Epithelial cell of prostate (primary cell): ENCODE measurements around the gene ITPR1.

ENCODE experiments used
- DNase-seq: peaks from one replicate; pipeline ENCODE4 v3.0.0-alpha.2; 2011; ENCODE audit warnings: low read depth, low spot score
- H3K27ac ChIP-seq: fragments of 450-650 bp; 2 replicates; pipeline ENCODE4 v1.5.1; 2017; ENCODE audit warnings: mild to moderate bottlenecking

The ITPR1 gene

DNA sequence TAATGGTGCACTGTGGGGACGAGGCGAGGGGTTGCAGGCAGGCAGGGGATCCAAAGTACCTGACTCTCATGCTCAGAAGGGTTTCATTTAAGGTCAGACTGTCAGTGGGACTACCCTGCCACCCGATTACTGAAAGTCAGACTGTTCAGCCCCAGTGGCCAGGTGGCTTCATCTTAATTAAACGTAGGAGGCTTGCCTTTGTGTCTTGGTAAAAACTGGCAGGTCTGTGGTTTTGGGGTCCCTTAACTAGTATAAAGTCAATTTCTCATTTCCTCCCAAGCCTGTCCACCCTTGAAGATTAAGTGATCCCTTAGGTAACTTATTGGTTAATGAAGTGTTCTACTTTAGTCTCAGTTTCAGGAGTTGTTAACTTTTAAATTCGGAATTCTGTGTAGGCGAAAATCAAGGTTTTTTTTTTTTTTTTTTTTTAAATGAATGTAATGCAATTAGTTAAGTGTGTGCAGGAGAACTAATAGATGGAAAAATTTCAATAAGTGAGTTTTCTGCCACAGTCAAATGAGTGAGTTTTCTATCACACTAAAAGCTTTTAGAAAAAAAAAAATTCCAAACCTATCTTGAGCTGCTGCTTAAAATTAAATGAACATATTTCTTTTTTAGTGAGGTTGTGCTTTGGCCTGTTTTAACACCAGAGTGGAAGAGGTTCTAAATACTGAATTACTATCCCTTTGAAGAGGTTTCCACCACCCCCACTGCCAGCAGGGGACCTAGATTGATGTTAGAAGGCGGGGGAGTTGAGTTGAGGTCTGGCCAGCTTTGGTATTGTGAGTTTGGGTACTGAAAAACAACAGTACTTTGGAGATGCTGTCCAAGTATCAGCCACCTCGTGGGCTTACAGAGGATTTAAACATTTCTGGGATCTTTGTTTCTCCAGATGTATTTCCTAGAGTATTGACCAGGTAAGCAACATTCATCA is 15.2 kb downstream of the ITPR1 start:
- no peak for DNase-seq

DNA sequence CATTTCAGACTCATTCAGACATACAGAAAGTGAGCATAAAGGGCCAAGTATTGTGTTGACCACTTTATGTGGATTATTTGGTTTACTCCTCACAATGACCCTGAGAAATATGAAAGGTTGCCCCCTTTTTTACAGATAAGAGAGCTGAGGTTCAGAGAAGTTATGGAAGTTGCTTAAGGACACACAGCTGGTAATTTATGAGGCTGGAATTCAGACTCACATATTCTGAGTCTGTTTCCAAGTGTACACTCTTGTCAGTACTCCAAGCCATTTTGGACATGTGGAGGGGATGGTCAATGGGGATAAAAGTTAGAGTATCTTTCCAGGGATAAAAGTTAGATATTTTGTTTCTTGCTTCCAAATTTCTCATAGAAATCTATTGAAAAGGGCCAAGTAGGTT is 15.9 kb downstream of the ITPR1 start:
- H3K27ac ChIP-seq = no peak overlapping the region
- DNase-seq = no peak

More for the DNA sequence above, 15.2 kb downstream of the ITPR1 start:
- H3K27ac ChIP-seq = no peak overlapping the region

DNA sequence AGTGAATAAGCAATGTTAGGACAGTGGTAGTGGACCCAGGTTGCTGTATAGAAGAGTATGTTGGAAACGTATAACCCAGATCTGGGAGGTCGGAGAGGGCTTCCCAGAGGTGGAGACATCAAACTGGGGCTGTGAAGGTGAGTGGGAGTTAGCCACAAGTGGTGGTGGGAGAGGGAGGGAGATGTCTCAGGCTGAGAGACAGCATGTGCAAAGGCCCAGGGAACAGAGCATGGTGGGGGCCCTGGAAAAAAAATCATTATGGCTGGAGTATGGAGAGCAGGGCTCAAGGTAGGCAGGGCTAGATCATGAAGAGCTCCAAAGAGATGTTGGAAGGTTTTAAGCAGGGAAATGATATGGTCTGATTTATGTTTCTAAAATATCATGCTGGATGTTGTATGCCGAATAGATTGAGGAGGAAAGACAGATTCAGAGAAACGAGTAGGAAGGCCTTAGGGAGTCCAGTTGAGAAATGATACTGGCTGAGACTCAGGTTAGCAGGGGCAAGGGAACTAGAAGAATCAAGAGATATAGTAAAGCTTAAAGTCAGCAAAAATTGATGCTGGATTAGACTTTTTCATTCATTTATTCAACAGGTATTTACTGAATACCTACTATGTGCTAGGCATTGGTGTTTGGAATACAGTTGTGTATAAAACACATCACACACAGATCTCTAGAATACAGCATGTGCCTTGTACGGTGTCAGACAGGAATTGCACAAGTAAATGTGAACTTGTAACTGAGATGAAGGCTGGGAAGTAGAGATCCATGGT is 17.0 kb downstream of the ITPR1 start:
- no peak for DNase-seq
- H3K27ac ChIP-seq = no peak overlapping the region

DNA sequence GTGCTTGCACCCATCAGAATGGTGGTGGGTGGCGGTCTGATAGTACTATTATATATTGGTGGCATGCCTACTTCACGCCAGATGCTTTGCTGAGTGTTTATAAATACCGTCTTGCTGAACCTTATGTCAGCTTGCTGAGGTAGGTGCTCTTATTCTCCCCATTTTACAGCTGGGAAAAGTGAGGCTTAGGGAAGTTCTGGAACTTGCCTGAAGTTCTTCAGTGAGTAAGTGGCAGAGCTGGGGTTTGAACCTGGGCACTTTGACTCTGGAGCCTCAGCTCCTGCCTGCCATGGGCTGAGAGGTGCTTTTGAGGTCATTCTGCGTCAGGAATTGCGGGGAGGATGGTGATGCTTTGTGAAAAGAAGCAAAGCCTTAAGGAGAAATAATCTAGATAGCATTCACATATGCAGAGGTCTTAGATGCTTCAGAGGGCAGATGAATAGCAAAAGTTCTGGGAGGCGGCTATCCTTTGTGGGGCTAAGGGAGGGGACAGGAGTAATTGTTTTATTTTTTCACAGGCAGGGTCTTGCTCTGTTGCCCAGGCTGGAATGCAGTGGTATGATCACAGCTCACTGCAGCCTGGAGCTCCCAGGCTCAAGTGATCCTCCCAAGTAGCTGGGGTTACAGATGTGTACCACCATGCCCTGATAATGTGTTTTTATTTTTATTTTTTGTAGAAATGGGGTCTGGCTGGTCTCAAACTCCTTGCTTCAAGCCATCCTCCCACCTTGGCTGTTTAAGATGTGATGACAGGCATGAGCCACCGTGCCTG is 18.5 kb downstream of the ITPR1 start:
- no peak overlapping the region for H3K27ac ChIP-seq
- no peak for DNase-seq

DNA sequence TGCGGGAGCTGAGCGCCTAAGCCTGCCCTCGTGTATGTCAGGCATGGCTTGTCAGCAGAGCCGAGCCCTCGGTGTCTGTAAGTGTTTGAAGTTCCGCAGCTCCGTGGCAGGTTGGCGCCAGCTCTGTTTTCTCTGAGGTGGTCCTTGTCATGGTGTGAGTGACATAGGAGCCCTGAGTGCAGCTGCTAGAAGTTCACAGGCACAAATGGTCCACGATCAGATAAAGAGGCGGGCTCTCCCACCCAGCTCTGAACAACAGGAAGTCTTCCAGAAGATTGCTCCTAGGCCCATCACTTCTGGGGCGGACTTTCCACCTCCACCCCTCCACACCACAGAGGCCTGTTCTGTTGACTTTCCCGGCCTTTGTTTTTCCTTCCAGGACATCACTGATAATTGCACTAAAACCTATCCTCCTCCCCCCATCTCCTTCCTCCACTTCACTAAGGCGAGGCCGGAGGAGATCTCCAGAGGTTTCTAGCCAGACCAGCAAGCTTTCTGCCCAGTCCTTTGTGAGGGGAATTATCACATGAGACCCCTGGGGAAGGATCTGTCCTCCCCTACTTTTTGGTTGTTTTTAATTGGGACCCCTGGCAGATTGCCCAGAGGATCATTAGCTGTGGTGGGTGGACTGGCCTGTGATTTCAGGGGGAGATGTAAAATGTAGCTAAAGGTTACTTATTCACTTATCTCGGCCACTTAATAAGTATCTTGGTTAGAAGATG is 19.9 kb downstream of the ITPR1 start:
- no peak overlapping the region for H3K27ac ChIP-seq
- DNase-seq = no peak

DNA sequence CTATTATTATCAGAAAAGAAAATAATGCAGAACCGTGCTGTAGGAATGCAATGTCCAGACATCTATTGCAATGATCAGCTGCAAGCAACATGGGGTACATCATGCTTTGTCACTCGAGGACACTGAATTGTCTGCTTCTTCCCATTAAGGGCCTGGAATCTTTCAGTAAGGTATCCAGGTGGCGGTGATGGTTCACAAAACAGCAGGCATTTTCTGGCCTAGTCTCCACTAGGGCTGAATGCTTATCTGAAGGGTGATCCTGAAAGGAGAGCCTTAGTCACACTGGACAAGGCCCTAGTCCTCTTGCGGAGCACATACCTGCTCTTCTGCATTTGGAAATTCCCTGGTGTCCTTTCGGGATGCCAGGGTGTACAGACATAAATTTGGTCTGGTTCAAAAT is 21.2 kb downstream of the ITPR1 start:
- no peak overlapping the region for H3K27ac ChIP-seq
- DNase-seq = no peak

DNA sequence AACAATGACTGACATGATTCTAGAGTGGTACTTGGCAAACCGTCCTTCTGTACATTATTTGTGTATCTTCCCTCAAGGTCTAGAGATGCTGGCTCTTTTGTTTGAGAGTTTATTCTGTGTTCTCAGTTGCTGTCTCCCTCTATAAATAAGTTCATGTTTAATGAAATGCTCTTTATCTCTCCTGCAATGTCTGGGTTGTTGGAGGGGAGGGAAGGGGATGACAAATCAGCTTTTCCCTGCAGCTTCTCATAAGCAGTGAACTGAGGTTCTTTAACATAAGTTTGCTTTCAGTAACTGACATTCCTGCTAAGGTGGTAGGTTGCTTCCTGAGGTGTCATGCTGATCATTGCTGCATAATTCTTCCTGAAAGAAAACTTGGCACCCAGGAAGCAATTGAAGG is 21.8 kb downstream of the ITPR1 start:
- no peak overlapping the region for H3K27ac ChIP-seq
- no peak for DNase-seq

DNA sequence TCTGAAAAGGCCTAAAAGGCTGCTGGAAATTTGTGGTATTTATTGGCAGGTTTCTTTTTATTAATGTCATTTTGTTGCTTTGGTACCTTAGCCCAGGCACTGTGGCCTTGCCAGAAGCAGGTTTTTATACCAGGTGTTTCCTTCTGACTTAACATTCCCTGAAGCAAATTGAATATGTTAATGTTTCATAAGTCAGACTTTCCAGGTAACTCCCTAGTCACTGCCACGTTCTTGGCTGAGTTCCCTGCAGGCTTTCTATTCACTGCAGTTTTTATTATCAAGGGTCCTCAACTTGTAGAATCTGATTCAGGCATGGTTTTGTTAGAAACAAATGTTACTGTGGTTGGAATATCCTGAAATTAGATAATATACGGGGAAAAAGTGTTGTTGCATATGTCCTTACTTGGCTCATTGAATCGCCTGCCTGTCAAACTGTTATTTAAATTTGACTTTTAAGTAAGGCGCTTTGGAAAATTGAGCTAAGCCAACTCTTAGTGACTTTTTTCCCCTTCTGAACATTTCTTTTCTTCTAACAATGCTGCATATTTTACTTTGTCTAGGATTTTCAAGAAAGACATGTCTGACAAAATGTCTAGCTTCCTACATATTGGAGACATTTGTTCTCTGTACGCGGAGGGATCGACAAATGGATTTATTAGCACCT is 22.9 kb downstream of the ITPR1 start:
- DNase-seq = no peak
- no peak overlapping the region for H3K27ac ChIP-seq

DNA sequence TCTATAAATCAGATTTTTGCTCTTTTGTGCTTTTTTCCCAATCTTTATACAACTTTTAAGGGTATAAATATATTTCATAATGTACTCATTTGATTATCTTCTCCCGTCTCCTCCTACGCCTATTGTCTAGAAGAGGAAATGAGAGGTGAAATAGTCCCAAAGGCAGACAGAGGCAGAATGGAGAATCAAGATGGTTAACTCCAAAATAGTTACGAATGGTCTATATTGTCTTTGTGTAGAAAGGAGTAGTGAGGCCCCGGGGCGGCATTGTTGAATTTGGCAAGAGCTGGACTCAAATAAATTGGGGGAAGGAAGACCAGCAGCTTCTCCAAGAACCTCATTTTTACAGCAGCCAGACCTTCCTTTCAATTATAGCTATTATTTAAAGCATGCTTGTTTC is 23.9 kb downstream of the ITPR1 start:
- no peak for DNase-seq
- no peak overlapping the region for H3K27ac ChIP-seq

DNA sequence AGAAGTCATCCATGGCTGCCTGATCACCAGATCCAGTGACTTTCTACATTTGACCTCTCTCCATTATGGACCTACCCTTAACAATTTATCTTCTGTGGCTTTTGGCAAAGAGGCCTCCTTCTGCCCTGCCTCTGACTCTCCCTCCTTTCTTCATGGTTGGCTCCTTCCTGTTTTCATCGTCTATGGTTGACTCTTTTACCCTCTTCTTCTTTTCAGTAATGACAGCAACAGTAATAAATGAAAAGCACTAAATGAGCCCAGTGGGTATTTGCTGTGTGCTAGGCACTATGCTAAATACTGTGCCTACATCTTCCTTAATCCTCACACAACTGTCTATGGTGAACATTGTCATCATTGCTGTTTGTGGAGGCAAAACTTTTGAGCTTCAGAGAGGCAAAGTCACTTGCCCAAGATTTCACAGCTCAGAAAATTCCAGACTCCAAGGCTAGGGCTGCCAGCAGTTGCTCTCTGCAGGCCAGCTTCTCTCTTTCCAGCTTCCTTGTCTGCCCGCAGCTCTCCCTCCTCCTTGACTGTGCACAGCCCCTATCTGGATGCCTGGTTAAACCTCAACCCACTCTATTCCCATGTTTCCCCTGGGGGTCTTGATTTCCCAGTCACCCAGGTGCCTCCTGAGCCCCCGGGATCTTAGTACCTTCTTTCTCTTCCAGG is 24.6 kb downstream of the ITPR1 start:
- DNase-seq = no peak
- H3K27ac ChIP-seq = no peak overlapping the region

DNA sequence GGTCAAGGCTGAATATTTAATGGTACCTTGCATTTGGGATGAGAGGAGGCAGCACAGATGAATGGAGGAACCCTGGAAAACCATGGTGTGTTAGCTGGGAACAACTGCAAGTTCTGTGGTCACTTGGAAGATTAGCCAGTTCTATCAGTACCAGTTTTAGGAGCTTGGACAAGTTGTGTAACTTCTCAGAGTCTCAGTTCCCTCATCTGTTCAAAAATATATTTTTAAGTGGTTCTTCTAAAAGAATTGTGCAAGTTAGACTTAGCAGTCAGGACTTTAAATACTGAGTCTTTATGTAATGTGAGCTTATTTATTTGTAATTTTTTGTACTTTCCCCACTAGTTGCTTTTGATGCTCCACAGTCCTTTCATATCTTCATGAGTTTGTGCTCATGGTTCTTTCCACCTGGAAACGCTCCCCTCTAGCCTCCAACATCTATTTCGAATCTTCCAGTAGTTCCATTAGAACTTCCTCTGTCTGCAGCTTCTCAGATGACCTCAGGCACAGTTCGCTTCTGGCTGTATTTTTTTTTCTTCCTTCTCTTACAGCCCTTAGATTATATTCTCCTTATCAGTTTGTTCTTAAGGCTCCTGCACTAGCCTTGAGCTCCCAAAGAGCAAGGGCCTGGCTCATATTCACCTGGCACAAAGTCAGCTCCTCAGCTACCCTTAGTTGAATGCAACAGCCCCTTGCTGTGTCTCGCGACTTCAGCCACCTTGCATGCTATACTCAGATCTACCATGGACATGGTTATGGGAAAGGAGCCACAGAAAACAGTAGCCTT is 27.1 kb downstream of the ITPR1 start:
- DNase-seq = no peak
- no peak overlapping the region for H3K27ac ChIP-seq

DNA sequence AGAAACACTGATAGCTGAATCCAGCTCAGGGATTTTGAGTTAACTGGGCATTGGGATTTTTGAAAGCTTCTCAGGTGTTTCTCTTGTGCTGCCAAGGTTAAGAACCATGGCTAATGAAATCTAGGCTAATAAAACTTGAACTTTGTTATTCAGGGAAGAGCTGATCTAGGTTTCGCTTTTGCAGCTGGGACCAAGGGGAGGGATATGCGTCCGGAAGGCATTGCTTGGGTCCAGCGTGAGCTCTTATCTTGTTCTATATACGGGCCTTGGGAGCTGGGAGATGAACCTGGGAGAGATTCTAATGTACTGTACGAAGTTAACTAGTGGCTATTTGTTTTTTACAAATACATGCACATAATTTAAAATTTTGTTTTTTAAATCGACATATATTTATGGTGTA is 29.8 kb downstream of the ITPR1 start:
- DNase-seq = no peak
- no peak overlapping the region for H3K27ac ChIP-seq

DNA sequence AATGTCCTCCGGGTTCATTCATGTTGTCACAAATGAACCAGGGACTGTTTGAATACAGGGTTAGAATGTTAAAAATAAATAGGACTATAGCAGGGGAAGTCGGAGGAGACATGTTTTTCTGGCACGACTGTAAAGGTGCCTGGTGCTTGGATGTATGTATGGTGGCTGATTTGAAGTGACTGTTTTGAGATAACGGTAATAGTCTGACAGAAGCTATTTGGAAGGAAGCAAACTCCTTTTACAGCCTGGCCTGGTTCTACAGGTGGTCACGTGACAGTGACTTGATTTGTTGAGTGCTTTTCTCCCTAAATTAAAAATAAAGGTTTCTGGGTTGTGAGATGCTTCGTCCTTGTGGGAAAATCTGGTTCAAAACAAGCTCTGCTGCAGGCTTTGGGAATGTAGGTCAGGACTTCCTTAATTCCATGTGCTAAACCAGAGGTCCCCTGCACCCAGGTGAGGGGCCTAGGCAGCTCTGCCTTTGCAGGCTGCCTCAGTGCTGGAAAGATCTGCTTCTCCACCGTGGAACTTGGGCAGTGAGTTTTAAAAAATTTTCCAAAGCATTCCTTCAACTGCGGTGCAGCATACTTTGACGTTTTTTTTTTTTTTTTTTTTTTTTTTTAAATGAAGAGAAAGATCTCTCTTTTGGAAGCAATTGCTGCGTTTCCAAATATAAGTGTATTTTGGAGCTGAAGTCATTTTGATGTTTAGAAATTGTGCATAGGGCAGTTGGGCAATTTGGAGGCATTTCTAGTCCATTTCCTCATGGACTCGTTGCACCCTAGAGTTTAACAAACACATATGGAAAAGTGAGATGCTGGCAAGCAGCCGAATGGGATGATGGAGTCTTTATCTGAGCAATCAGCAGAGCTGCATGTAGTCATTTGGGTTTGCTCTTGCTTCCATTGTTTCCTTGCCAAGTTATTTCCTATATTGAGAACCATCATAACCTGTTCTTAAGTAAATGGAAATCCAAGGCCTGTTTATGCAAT is 30.9 kb downstream of the ITPR1 start:
- DNase-seq = peak; percentile 64
- no peak overlapping the region for H3K27ac ChIP-seq

DNA sequence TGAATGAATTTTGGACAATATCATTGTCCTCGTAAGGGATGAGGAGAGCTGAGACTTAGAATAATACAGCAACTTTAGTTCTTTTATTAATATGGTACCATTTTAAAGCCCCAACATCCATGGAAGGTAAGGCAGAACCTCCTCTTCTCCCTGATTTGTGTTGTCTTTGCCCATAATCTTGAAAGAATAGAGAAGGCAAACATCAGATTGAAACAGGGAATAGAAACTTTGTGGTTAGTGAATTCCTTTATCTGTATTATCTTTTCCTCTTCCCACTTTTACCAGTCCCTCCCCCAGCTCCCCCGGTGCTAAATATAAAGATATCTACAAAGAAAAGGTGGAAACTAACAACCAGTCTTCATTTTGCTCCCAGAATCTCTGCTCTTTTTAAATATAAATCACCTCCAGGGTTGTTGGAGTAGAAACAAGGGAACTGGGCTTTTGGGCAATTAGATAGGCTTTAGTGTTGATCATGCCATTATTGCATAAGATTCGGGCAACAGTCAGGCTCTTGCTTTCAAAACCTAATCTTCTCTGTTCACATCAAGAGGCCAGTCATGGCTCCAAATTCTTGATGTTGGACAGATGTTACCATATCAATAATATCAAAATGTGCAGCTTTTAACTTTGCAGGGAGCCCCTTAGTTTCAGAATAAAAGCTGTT is 32.5 kb downstream of the ITPR1 start:
- H3K27ac ChIP-seq = no peak overlapping the region
- no peak for DNase-seq

DNA sequence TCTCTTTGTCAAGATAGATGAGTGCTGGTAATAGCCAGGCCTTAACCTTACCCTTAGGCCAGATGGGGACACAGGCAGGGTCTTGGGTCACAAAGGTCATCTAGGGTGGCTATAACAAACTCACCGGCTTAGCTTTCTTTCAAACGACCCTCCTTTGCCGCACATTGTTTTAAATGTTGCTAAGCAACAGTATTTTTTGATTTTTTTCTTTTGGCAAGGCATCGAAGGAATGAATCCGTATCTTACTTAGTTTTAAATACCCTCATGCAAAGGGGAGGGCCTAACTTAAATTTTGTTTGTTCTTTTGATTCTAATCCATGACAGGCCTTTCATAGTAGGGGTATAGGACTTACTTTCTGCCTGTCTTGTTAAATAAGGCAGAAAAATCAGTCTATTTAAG is 35.2 kb downstream of the ITPR1 start:
- DNase-seq = no peak
- no peak overlapping the region for H3K27ac ChIP-seq

DNA sequence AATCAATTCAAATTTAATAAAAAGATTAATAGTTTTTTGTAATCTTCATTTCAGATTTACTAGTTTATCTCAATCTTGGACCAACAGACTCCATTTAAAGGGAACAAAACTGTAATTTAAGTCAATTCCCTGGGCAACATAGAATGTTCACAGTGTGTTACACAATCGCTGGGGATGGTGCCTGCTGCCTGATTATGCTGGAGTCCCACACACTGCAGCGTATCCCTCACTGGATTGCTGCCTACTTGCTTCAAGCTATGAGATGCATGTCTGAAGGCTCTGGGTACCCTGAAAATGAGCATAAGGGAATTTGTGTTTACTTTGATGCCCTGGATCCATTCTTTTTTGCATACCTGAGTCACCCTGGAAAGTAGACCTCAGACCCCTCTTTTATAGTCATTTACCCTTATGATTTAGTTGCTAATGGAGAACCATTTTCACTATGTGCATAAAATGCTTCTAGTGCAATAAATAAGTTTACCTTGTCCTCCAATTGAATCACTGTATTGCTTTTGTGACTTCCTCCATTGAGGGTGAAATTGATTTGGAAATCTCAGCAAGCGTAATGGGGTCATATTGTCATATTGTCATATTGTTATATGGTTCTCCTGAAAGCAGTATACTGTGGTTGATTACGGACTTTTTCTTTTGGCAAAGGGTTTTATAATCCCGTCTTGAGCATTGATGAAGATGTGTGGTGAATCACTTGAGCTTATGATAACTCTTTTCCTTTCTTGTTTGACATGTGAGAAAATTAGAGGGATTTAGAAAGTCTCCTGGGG is 35.9 kb downstream of the ITPR1 start:
- no peak overlapping the region for H3K27ac ChIP-seq
- DNase-seq = no peak
